Subcutaneous adipose tissue (tissue), 4 donors: ENCODE results near the gene MTA3. TPM values are rescaled to one million over a fixed set of nuclear protein-coding genes. Genes with fewer than 3 reads are reported as not detected.

Source experiments
- total RNA-seq, 4 donors: library from RNA; depleted of rRNA; stranded (reverse); fragments of >200 nt; gene quantifications; one replicate each; pipeline ENCODE4 v1.1.0, GENCODE V29; 2016
- TF ChIP-seq, protein P1 (sequence below): fragments of 450-650 bp; IDR thresholded peaks from one replicate; pipeline ENCODE4 v1.5.1; 2016; ENCODE audit warnings: low read depth, mild to moderate bottlenecking, control low read depth, antibody characterized with exemption, moderate library complexity

MTA3 gene
- total RNA-seq, 4 donors from 2014 or later: 25.8 to 46.6 (median 27.1) TPM

DNA sequence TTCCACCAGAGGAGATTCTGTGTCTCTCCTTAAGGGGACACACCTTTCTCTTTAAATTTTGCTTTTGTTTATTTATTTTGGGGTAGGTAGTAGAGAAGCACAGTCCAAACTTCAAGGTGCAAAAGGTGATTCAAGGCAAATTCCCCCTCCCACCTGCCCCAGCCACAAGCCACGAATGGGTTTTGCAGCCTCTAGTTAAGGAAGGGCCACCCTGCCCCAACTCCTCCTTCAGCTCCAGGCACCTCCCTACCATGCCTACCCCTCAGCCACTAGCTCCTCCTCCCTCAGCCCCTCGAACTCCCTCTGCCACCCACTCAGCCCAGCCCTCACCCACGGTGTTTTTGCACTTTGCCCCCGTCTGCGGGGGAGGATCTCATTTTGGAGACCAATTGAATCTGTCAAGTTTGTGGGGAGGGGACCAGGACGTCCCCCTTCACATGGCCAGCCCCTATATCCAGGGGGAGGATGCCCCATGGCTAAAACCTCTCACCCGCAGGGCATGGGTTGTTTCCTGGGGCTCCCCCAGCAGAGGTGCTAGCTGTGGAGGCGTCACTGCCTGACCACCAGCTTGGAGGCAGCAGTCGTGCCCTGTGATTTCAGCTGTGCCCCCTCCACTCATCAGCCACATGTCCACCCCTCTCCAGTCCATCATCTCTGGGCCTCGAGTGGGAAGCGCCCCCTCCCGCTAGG is 219.5 kb downstream of the MTA3 start:
- TF ChIP-seq, protein P1, sequence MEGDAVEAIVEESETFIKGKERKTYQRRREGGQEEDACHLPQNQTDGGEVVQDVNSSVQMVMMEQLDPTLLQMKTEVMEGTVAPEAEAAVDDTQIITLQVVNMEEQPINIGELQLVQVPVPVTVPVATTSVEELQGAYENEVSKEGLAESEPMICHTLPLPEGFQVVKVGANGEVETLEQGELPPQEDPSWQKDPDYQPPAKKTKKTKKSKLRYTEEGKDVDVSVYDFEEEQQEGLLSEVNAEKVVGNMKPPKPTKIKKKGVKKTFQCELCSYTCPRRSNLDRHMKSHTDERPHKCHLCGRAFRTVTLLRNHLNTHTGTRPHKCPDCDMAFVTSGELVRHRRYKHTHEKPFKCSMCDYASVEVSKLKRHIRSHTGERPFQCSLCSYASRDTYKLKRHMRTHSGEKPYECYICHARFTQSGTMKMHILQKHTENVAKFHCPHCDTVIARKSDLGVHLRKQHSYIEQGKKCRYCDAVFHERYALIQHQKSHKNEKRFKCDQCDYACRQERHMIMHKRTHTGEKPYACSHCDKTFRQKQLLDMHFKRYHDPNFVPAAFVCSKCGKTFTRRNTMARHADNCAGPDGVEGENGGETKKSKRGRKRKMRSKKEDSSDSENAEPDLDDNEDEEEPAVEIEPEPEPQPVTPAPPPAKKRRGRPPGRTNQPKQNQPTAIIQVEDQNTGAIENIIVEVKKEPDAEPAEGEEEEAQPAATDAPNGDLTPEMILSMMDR: no peak

DNA sequence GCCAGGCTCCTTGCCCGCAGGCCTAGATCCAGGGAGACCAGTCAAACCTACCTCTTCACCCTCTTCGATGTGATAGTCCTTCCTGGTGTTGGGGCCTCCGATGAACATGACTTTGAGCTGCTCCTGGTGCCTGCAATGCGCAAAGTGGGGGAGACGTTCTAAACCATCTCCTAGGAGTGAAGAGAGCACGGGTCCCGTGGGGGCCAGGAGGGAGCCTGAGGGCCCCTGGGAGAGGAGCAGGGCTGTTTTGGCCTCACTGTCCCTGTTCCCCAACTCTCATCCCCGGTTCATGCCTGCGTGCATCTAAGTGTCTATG is 220.0 kb downstream of the MTA3 start:
- TF ChIP-seq, protein P1: no peak

GRCh38 chr2:42788882-42789281 is 220.4 kb downstream of the MTA3 start:
- TF ChIP-seq, protein P1: no peak

- TF ChIP-seq, protein P1: no peak
Measured at GRCh38 chr2:42789751-42790150, 221.3 kb downstream of the MTA3 start.

DNA sequence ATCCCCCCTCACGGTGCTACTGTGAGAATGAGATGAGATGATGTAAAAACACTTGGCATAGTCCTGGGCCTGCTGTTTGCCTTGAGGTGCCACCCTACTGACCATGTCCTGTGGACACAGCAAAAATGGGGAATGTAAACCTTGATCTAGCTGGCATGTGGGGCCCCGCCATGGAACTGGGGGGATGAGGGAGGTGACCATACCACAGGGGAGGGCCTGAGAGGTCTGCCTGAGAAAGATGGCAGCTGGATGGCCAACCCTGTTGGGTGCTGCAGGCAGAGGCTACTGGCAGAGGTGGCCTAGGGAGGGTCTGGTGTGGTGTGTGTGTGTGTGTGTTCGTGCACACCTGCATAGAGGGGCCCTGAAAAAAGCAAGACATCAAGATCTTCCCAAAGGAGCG is 223.2 kb downstream of the MTA3 start:
- TF ChIP-seq, protein P1: no peak

DNA sequence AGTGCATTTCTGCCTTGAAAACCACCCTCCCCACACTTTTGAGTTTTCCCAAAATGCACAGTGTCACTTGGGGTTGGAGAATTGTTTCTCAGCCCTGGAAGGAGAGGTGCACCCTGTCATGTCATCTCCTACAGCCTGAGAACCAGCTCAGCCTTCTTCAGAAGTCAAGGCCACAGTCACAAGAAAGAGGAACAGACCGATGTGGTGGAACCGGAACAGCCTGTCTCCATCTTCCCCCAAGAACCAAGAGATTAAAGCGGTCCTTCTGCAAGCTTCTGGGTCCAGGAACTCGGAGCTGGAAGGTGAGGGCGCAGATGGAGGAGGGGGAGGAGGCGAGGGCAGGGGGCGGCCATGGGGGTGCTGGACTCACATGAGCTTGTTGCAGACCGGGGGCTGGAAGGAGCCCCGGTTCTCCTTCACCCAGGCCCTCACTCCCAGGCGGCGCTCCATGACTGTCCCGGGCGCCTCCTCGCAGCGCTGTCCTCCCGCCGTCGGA is 223.7 kb downstream of the MTA3 start:
- TF ChIP-seq, protein P1: no peak

- TF ChIP-seq, protein P1: no peak
Measured at GRCh38 chr2:42792583-42793333, 224.3 kb downstream of the MTA3 start, which contains the start of gene HAAO. Gene HAAO, minus strand, starts transcription at chr2:42792583. Its CDS starts 47 bp downstream, at chr2:42792536.
